ENCODE measurements around the gene TPP1. TPM values are rescaled to one million over a fixed set of nuclear protein-coding genes. Genes with fewer than 3 reads are reported as not detected.

Gene TPP1
- total RNA-seq, 1 donor from 2014 or later = 37.7 TPM

GRCh38 chr11:6633422-6634408 is 14.5 kb upstream of the TPP1 start:
- Mint-ChIP-seq H3K36me3 (ENCODE audit: unreplicated experiment) (peaks cover 27% of the 10 kb centered on the region), H3K27ac (ENCODE audit: unreplicated experiment) (no peak overlapping the region), H3K4me1 (ENCODE audit: low read depth, unreplicated experiment) (no peaks in the 10 kb centered on the region), H3K4me3 (ENCODE audit: unreplicated experiment) (no peak overlapping the region), H3K27me3 (ENCODE audit: unreplicated experiment) (peaks cover 17% of the 10 kb centered on the region), H3K9me3 (ENCODE audit: unreplicated experiment) (peaks cover 2% of the 10 kb centered on the region)
- DNase-seq = no peak
- TF ChIP-seq CTCF (IDR thresholded peaks at IDR 0.05; ENCODE audit: partially characterized antibody, unreplicated experiment) = no peak

DNA sequence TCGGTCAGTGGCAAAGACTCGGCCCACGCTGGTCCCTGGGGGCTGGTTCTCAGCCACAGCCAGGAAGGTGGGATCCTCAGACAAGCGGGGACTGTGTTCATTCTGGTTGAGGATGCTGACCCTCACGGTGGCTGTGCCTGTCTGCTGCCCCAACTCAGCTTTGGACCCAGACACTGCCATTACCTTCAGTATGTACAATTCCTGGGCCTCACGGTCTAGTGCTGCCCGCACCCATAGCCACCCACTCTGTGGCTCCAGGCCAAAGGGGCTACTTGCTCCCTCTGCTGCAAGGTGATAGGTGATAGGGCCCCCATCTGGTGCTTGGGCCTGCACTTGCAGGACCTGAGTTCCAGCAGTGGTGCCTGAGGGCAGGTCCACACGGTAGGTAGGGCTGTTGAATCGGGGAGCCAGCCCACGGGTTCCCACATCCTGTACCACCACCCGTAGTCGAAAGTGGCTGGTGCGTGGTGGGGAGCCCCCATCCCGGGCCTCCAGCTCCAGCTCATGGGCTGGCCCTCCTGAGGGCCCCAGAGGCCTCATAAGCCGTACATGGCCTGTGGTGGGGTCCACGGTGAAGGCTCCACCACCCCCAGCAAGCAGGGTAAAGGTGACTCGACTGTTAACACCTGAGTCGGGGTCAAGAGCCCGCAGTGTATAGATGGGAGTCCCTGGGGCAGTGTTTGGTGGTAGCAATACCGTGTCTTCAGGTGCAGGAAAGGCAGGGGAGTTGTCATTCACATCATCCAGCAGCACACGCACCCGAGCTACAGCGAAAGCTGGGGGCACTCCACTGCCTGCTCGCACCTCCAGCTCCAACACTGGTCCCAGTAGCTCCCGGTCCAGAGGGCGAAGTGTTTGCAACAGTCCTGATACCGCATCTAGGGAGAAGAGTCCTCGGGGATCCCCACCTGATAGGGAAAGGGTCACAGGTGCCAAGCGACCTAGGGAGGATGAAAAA is 13.2 kb upstream of the TPP1 start:
- Mint-ChIP-seq H3K9me3 (ENCODE audit: unreplicated experiment) (peaks cover 4% of the 10 kb centered on the region), H3K4me3 (ENCODE audit: unreplicated experiment) (no peak overlapping the region), H3K36me3 (ENCODE audit: unreplicated experiment) (peaks cover 32% of the 10 kb centered on the region), H3K27ac (ENCODE audit: unreplicated experiment) (no peak overlapping the region), H3K4me1 (ENCODE audit: low read depth, unreplicated experiment) (no peaks in the 10 kb centered on the region), H3K27me3 (ENCODE audit: unreplicated experiment) (peaks cover 20% of the 10 kb centered on the region)
- no peak for DNase-seq
- no peak for TF ChIP-seq CTCF (IDR thresholded peaks at IDR 0.05; ENCODE audit: partially characterized antibody, unreplicated experiment)

DNA sequence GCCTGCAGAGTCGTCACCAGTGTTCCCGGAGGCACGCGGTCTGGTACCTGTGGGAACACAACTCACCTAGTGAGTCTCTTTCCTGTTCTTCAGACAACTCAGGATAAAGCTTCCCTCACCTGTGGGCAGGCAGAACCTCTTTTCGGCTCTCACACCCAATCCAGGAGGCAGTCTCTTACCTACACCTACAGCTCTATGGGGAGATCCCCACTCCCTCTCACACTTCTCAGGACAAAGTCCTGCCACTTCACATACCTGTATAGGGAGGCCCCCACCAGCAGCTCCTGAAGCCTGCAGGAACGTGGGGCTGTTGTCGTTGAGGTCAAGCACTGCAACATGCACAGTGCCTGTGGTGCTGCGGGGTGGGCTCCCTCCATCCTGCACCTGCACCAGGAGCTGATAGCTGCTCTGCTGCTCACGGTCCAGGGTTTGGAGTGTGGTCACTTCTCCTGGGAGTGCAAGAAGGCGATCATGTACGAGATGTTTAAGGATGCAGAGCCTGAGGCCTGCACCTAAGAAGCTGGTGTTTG is 12.2 kb upstream of the TPP1 start:
- Mint-ChIP-seq H3K27me3 (ENCODE audit: unreplicated experiment) (peaks cover 20% of the 10 kb centered on the region), H3K9me3 (ENCODE audit: unreplicated experiment) (peaks cover 4% of the 10 kb centered on the region), H3K27ac (ENCODE audit: unreplicated experiment) (no peak overlapping the region), H3K4me1 (ENCODE audit: low read depth, unreplicated experiment) (no peaks in the 10 kb centered on the region), H3K4me3 (ENCODE audit: unreplicated experiment) (no peak overlapping the region), H3K36me3 (ENCODE audit: unreplicated experiment) (peaks cover 32% of the 10 kb centered on the region)
- no peak for TF ChIP-seq CTCF (IDR thresholded peaks at IDR 0.05; ENCODE audit: partially characterized antibody, unreplicated experiment)
- no peak for DNase-seq

GRCh38 chr11:6630632-6631291 is 11.5 kb upstream of the TPP1 start:
- H3K4me3 Mint-ChIP-seq (ENCODE audit: unreplicated experiment) = no peak overlapping the region
- H3K27me3 Mint-ChIP-seq (ENCODE audit: unreplicated experiment) = peaks cover 20% of the 10 kb centered on the region
- H3K36me3 Mint-ChIP-seq (ENCODE audit: unreplicated experiment) = peaks cover 32% of the 10 kb centered on the region
- no peak overlapping the region for H3K27ac Mint-ChIP-seq (ENCODE audit: unreplicated experiment)
- no peak for TF ChIP-seq CTCF (IDR thresholded peaks at IDR 0.05; ENCODE audit: partially characterized antibody, unreplicated experiment)
- no peaks in the 10 kb centered on the region for H3K4me1 Mint-ChIP-seq (ENCODE audit: low read depth, unreplicated experiment)
- no peak for DNase-seq
- peaks cover 4% of the 10 kb centered on the region for H3K9me3 Mint-ChIP-seq (ENCODE audit: unreplicated experiment)
